ENCODE data around the gene ZBTB2. TPM values are rescaled to one million over a fixed set of nuclear protein-coding genes. Genes with fewer than 3 reads are reported as not detected.

Gene ZBTB2
- total and polyA plus RNA-seq, 2 of the 4 experiments (the other 2 are of a cell fraction), result 11.8 to 17.7 TPM

DNA sequence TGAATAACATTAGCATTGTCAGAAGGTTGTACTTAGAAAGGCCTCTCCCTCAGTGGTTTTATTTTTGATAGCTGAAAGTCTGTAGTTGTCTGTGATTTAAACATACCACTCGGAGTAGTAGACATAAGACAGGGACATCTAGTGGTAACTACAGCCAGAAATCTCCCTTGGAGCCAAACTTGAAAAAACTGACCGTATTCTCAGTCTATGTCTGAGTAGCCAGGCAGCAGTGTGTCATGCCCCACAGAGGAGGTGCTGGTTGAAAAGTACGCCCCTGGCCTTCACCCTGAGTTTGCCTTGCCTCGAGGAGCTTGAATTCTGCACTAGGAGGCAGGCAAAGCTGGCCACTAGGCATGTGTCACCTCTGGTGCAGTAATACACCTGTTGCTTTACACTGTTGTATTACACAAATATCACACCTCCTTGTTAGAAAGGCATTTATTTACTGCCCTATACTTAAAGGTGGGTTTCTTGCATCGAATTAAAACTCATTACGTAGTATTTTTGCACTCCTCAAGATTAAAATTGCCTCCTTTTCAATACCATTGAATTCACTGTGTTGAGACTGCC lies 20.8 kb downstream of the ZBTB2 start:
- Histone ChIP-seq H3K4me1 (ENCODE audit: control insufficient read depth, insufficient read depth, low read length) (no peaks in the 10 kb centered on the region), H4K5ac (ENCODE audit: low read depth, low read length) (no peak overlapping the region), H3K27me3 (ENCODE audit: control insufficient read depth, insufficient read depth, low read length) (no peaks in the 10 kb centered on the region), H3K9me3 (ENCODE audit: control insufficient read depth, insufficient read depth, low read length) (no peaks in the 10 kb centered on the region), H3K36me3 (ENCODE audit: control insufficient read depth, insufficient read depth, low read length) (peaks cover 26% of the 10 kb centered on the region), H3K4me3 (ENCODE audit: insufficient read depth, low read depth, low read length) (no peak overlapping the region), H2BK20ac (ENCODE audit: low read depth, low read length) (no peak overlapping the region), H4K20me1 (ENCODE audit: insufficient read depth, low read length) (no peaks in the 10 kb centered on the region; the same call in none of the 2 replicates), H3K4me2 (ENCODE audit: low read depth, low read length) (no peak overlapping the region), H3K79me1 (ENCODE audit: low read depth in 1 of 2, low read length in 2 of 2) (peaks cover 31 to 43% of the 10 kb centered on the region in 2 experiments), H2AFZ (replicated peaks; ENCODE audit: low read length, poor library complexity) (no peak overlapping the region), H2AK9ac (replicated peaks; ENCODE audit: low read depth, low read length, poor library complexity) (no peak overlapping the region), H2BK5ac (ENCODE audit: low read depth, low read length, poor library complexity, severe bottlenecking) (no peak overlapping the region), H3K14ac (replicated peaks; ENCODE audit: low read depth, low read length) (no peak overlapping the region), H2BK15ac (ENCODE audit: low read depth, low read length) (no peak overlapping the region), H3K27ac (ENCODE audit: insufficient read depth, low read length) (no peak overlapping the region), H3K56ac (ENCODE audit: extremely low read depth, insufficient read depth, low read length) (no peak overlapping the region), H3K9me1 (ENCODE audit: insufficient read depth, low read length) (peaks cover 14% of the 10 kb centered on the region; the same call in 1 of the 2 replicates), H2BK120ac (ENCODE audit: low read depth, low read length) (no peak overlapping the region), H4K8ac (ENCODE audit: low read depth in 2 of 2, low read length in 2 of 2) (no peak overlapping the region), H3K4ac (ENCODE audit: low read depth, low read length) (no peak overlapping the region), H3K18ac (ENCODE audit: low read depth, low read length) (no peak overlapping the region), H4K91ac (ENCODE audit: insufficient read depth, low read depth, low read length) (no peak overlapping the region), H3K23ac (ENCODE audit: low read depth, low read length) (no peak overlapping the region), H3K9ac (ENCODE audit: low read depth, low read length) (no peak overlapping the region), H2AK5ac (ENCODE audit: low read depth, low read length) (no peak overlapping the region)
- ATAC-seq (ENCODE audit: low read depth) (peak; percentile 70), DNase-seq (peak; percentile 48)
- ChIA-PET POLR2A (ENCODE audit: unreplicated experiment) (no interaction called here), CTCF (no interaction called here)
- in situ Hi-C loops (cut with MboI; ENCODE audit: low sequenced_read_pairs) (no loop called here), intact Hi-C loops (cut with micrococcal nuclease) (no loop called here), dilution Hi-C loops (cut with HindIII; ENCODE audit: low sequenced_read_pairs, unreplicated experiment) (no loop called here)
- TF ChIP-seq MAZ (IDR thresholded peaks at IDR 0.05; ENCODE audit: borderline replicate concordance, low read depth, low read length) (no peak), RAD21 (IDR thresholded peaks at IDR 0.05; ENCODE audit: low read length) (0 out of 2 replicates have a peak, but pooled peaks have one; percentile 16)
- TF ChIP-seq, protein P1, sequence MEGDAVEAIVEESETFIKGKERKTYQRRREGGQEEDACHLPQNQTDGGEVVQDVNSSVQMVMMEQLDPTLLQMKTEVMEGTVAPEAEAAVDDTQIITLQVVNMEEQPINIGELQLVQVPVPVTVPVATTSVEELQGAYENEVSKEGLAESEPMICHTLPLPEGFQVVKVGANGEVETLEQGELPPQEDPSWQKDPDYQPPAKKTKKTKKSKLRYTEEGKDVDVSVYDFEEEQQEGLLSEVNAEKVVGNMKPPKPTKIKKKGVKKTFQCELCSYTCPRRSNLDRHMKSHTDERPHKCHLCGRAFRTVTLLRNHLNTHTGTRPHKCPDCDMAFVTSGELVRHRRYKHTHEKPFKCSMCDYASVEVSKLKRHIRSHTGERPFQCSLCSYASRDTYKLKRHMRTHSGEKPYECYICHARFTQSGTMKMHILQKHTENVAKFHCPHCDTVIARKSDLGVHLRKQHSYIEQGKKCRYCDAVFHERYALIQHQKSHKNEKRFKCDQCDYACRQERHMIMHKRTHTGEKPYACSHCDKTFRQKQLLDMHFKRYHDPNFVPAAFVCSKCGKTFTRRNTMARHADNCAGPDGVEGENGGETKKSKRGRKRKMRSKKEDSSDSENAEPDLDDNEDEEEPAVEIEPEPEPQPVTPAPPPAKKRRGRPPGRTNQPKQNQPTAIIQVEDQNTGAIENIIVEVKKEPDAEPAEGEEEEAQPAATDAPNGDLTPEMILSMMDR (conservative IDR thresholded peaks at IDR 0.05; ENCODE audit: low read depth, low read length), result 0 out of 2 replicates have a peak, but pooled peaks have one; percentile 22
- WGBS, 2 experiments (ENCODE audit: extremely low coverage in 2 of 2, insufficient read length in 1 of 2), result 93% methylated on average over 2 of the region's 6 CpGs; no CpG with 5 or more reads in 1 of the 2 experiments
- BruUV-seq (replicated peaks), result no TSS peak

Data from IMR-90 (cell line).